Neural cell (in vitro differentiated cells): ENCODE results near the gene FGF14. TPM values are rescaled to one million over a fixed set of nuclear protein-coding genes. Genes with fewer than 3 reads are reported as not detected.

Source experiments
- H2AFZ ChIP-seq: fragments of 200-600, 300-800 bp; sonication (generic), shearing (Covaris generic); 2 replicates; pipeline ENCODE4 v1.6.0; 2014; ENCODE audit warnings: low read depth, mild to moderate bottlenecking, antibody characterized with exemption, low read length, moderate library complexity
- H3F3A ChIP-seq: fragments of 200-600 bp; shearing (Covaris generic); 2 replicates; pipeline ENCODE4 v1.6.1; 2016; ENCODE audit warnings: mild to moderate bottlenecking, moderate library complexity, mixed read lengths, antibody characterized with exemption, low read length; ENCODE audit not compliant: insufficient read depth, poor library complexity, severe bottlenecking
- H3K27ac ChIP-seq: fragments of 200-600, 300-800 bp; sonication (generic), shearing (Covaris generic); 2 replicates; pipeline ENCODE4 v1.5.1; 2014; ENCODE audit warnings: mild to moderate bottlenecking, low read length, moderate library complexity
- H3K27me3 ChIP-seq: fragments of 300-800, 200-600 bp; sonication (generic), shearing (Covaris generic); 2 replicates; pipeline ENCODE4 v1.6.0; 2014; ENCODE audit warnings: mild to moderate bottlenecking, low read depth, low read length, moderate library complexity; ENCODE audit not compliant: insufficient read depth
- H3K36me3 ChIP-seq: fragments of 300-800, 200-600 bp; sonication (generic), shearing (Covaris generic); 2 replicates; pipeline ENCODE4 v1.5.1; 2014; ENCODE audit warnings: mild to moderate bottlenecking, antibody characterized with exemption, low read length, moderate library complexity; ENCODE audit not compliant: insufficient read depth
- H3K4me2 ChIP-seq: fragments of 300-800, 200-600 bp; sonication (generic), shearing (Covaris generic); 2 replicates; pipeline ENCODE4 v1.6.0; 2014; ENCODE audit warnings: mild to moderate bottlenecking, low read length
- H3K4me3 ChIP-seq: fragments of 300-800, 200-600 bp; sonication (generic), shearing (Covaris generic); 2 replicates; pipeline ENCODE4 v1.5.1; 2014; ENCODE audit warnings: mild to moderate bottlenecking, low read length, moderate library complexity
- H3K79me2 ChIP-seq: fragments of 200-600 bp; shearing (Covaris generic); replicated peaks from 2 replicates; pipeline ENCODE4 v1.6.0; 2014; ENCODE audit warnings: mild to moderate bottlenecking, low read length, moderate library complexity; ENCODE audit not compliant: insufficient read depth
- H3K9ac ChIP-seq: fragments of 300-800, 200-600 bp; sonication (generic), shearing (Covaris generic); 2 replicates; pipeline ENCODE4 v1.6.1; 2016; ENCODE audit warnings: mild to moderate bottlenecking, low read length, mixed read lengths
- H3K9me2 ChIP-seq: fragments of 200-600 bp; shearing (Covaris generic); 2 replicates; pipeline ENCODE4 v1.6.1; 2016; ENCODE audit warnings: mild to moderate bottlenecking, low read length, mixed read lengths; ENCODE audit not compliant: insufficient read depth
- H3K9me3 ChIP-seq: fragments of 200-600, 300-800 bp; sonication (generic), shearing (Covaris generic); 2 replicates; pipeline ENCODE4 v1.6.1; 2016; ENCODE audit warnings: mild to moderate bottlenecking, mixed run types, low read length, moderate library complexity, mixed read lengths
- H4K20me1 ChIP-seq: fragments of 200-600 bp; shearing (Covaris generic); 2 replicates; pipeline ENCODE4 v1.6.1; 2016; ENCODE audit warnings: mild to moderate bottlenecking, mixed run types; ENCODE audit not compliant: insufficient read depth
- CTCF ChIP-seq: fragments of 450-650 bp; IDR thresholded peaks from 2 replicates; pipeline ENCODE4 v1.5.1; 2014; ENCODE audit warnings: antibody characterized with exemption, mild to moderate bottlenecking, moderate library complexity; ENCODE audit not compliant: poor library complexity, severe bottlenecking
- EP300 ChIP-seq: fragments of 450-650 bp; conservative IDR thresholded peaks from 2 replicates; pipeline ENCODE4 v1.6.1; 2014; ENCODE audit warnings: antibody characterized with exemption, mild to moderate bottlenecking, moderate library complexity; ENCODE audit not compliant: poor library complexity, severe bottlenecking
- EZH2 ChIP-seq: fragments of 200-600, 300-800 bp; shearing (Covaris generic), sonication (generic); IDR thresholded peaks from 2 replicates; pipeline ENCODE4 v1.6.1; 2014; ENCODE audit warnings: antibody characterized with exemption, low read length, borderline replicate concordance, mild to moderate bottlenecking; ENCODE audit not compliant: insufficient read depth, poor library complexity, severe bottlenecking
- MXI1 ChIP-seq: fragments of 450-650 bp; conservative IDR thresholded peaks from 2 replicates; pipeline ENCODE4 v1.6.1; 2014; ENCODE audit warnings: antibody characterized with exemption, mild to moderate bottlenecking; ENCODE audit not compliant: poor library complexity, severe bottlenecking
- POLR2AphosphoS5 ChIP-seq: IDR thresholded peaks from 2 replicates; pipeline ENCODE4 v1.6.1; 2012
- RAD21 ChIP-seq: fragments of 450-650 bp; conservative IDR thresholded peaks from 2 replicates; pipeline ENCODE4 v1.6.1; 2014; ENCODE audit warnings: antibody characterized with exemption, mild to moderate bottlenecking, moderate library complexity
- REST ChIP-seq: IDR thresholded peaks from 2 replicates; pipeline ENCODE4 v1.6.1; 2012; ENCODE audit warnings: borderline replicate concordance
- SMC3 ChIP-seq: fragments of 450-650 bp; conservative IDR thresholded peaks from 2 replicates; pipeline ENCODE4 v1.6.1; 2014; ENCODE audit warnings: antibody characterized with exemption, mild to moderate bottlenecking, moderate library complexity; ENCODE audit not compliant: poor library complexity
- TAF1 ChIP-seq: IDR thresholded peaks from 2 replicates; pipeline ENCODE4 v1.6.1; 2012; ENCODE audit warnings: low read depth
- polyA plus RNA-seq: library from polyadenylated mRNA; depleted of rRNA; stranded (reverse); fragments of >200 nt; gene quantifications from 2 replicates; pipeline ENCODE4 v1.2.3, GENCODE V29; 2014

The FGF14 gene
- polyA plus RNA-seq, 1 donor from 2014 or later, result 36.4 TPM

DNA sequence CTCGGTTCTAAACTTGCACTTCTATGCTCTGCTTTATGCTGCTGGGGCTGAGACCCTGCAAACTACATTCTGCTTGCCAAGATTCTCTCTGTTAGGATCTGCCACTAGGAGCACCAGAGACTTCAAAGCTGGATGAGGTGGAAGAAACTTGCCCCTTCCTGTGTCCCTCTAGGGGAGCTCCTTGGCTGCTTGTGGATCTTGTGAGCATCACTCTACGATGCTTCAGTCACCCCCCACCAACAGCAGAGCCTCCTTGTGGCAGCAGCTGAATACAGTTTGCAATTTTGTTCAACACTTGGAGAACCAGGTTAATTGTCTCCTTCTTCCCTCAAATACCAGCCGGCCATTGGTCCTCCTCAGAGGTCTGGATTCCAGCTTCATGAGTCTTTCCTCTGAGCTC lies 310.6 kb downstream of the FGF14 start:
- Histone ChIP-seq H3K27me3 (no peaks in the 10 kb centered on the region), H3K79me2 (no peaks in the 10 kb centered on the region), H3K27ac (no peak overlapping the region), H2AFZ (no peak overlapping the region), H3K36me3 (no peaks in the 10 kb centered on the region), H3K9me3 (no peaks in the 10 kb centered on the region), H3K9ac (no peak overlapping the region), H3K4me3 (no peak overlapping the region), H4K20me1 (no peaks in the 10 kb centered on the region), H3F3A (no peaks in the 10 kb centered on the region), H3K4me2 (no peak overlapping the region), H3K9me2 (no peaks in the 10 kb centered on the region)
- TF ChIP-seq SMC3 (no peak), CTCF (peak; percentile 24)

DNA sequence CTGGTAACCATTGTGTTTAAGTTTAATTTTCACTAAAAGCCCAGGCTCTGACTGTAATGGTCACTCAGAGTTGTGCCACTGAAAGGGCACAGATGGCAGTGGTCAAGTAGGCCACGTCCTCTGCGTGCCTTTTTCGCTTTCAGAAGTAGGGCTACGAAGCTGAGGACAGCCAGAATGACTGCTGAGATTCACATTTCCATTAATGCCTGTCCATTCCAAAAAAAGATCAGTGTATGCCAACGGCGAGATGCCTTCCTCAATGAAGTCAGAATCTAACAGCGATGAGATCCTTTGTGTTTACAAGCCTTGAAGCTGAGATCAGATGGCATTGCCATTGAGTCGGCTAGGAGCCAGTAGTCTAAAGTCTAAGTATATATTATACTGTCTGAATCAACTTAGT lies 311.3 kb downstream of the FGF14 start:
- H3K9me3 ChIP-seq, result no peaks in the 10 kb centered on the region
- H3K79me2 ChIP-seq, result no peaks in the 10 kb centered on the region
- TF ChIP-seq CTCF, result no peak
- no peak for TF ChIP-seq EP300
- TF ChIP-seq SMC3, result no peak
- TF ChIP-seq MXI1, result no peak
- TF ChIP-seq TAF1, result no peak
- no peak for TF ChIP-seq RAD21
- TF ChIP-seq POLR2AphosphoS5, result no peak
- no peak for TF ChIP-seq EZH2
- no peak for TF ChIP-seq REST
- no peaks in the 10 kb centered on the region for H4K20me1 ChIP-seq
- H3K27ac ChIP-seq, result no peak overlapping the region
- H2AFZ ChIP-seq, result no peak overlapping the region
- H3K4me2 ChIP-seq, result no peak overlapping the region
- H3K27me3 ChIP-seq, result no peaks in the 10 kb centered on the region
- H3K9ac ChIP-seq, result no peak overlapping the region
- no peaks in the 10 kb centered on the region for H3K36me3 ChIP-seq
- H3K4me3 ChIP-seq, result no peak overlapping the region
- H3F3A ChIP-seq, result no peaks in the 10 kb centered on the region
- H3K9me2 ChIP-seq, result no peaks in the 10 kb centered on the region
